ENCODE data around the gene OR5K2.

The OR5K2 gene

GRCh38 chr3:98513091-98513511, 15.6 kb downstream of the OR5K2 start:
- H3K9me3 ChIP-seq (ENCODE audit: insufficient read depth, low read depth, low read length) = no peaks in the 10 kb centered on the region
- H2AFZ ChIP-seq (ENCODE audit: low read length) = no peak overlapping the region
- no peaks in the 10 kb centered on the region for H3F3A ChIP-seq (ENCODE audit: low read depth)
- no peak overlapping the region for H3K9ac ChIP-seq (ENCODE audit: low read depth, low read length, poor library complexity, severe bottlenecking)
- no peaks in the 10 kb centered on the region for H3K9me2 ChIP-seq (replicated peaks; ENCODE audit: low read depth, low read length)
- no peak overlapping the region for H3K4me2 ChIP-seq (ENCODE audit: low read depth, low read length, poor library complexity, severe bottlenecking)
- no peak overlapping the region for H3K4me3 ChIP-seq (ENCODE audit: low read length, poor library complexity, severe bottlenecking)
- H4K20me1 ChIP-seq (ENCODE audit: insufficient read depth, low read length, poor library complexity, severe bottlenecking) = peaks cover 13% of the 10 kb centered on the region
- peaks cover 4% of the 10 kb centered on the region for H3K4me1 ChIP-seq (ENCODE audit: insufficient read depth, low read length, poor library complexity, severe bottlenecking)
- peaks cover 6% of the 10 kb centered on the region; the same call in 1 of the 2 replicates for H3K79me2 ChIP-seq (ENCODE audit: insufficient read depth, low read length)
- H3K36me3 ChIP-seq (ENCODE audit: insufficient read depth, low read length) = peaks cover 5% of the 10 kb centered on the region; the same call in 1 of the 2 replicates
- TF ChIP-seq CTCF (conservative IDR thresholded peaks at IDR 0.05; ENCODE audit: low read length) (no peak), EZH2phosphoT487 (IDR thresholded peaks at IDR 0.05; ENCODE audit: borderline replicate concordance) (no peak)
- H3K27me3 ChIP-seq (ENCODE audit: insufficient read depth, low read length, poor library complexity, severe bottlenecking) = no peaks in the 10 kb centered on the region

- no peak overlapping the region for H3K4me2 ChIP-seq (ENCODE audit: low read depth, low read length, poor library complexity, severe bottlenecking)
- no peaks in the 10 kb centered on the region for H3F3A ChIP-seq (ENCODE audit: low read depth)
- peaks cover 11% of the 10 kb centered on the region for H3K4me1 ChIP-seq (ENCODE audit: insufficient read depth, low read length, poor library complexity, severe bottlenecking)
- H3K9me3 ChIP-seq (ENCODE audit: insufficient read depth, low read depth, low read length) = no peaks in the 10 kb centered on the region
- no peaks in the 10 kb centered on the region for H3K27me3 ChIP-seq (ENCODE audit: insufficient read depth, low read length, poor library complexity, severe bottlenecking)
- H3K9ac ChIP-seq (ENCODE audit: low read depth, low read length, poor library complexity, severe bottlenecking) = no peak overlapping the region
- H2AFZ ChIP-seq (ENCODE audit: low read length) = no peak overlapping the region
- H3K9me2 ChIP-seq (replicated peaks; ENCODE audit: low read depth, low read length) = no peaks in the 10 kb centered on the region
- peaks cover 19% of the 10 kb centered on the region for H4K20me1 ChIP-seq (ENCODE audit: insufficient read depth, low read length, poor library complexity, severe bottlenecking)
- no peak for TF ChIP-seq EZH2phosphoT487 (IDR thresholded peaks at IDR 0.05; ENCODE audit: borderline replicate concordance)
- no peak for TF ChIP-seq CTCF (conservative IDR thresholded peaks at IDR 0.05; ENCODE audit: low read length)
- H3K79me2 ChIP-seq (ENCODE audit: insufficient read depth, low read length) = peaks cover 11% of the 10 kb centered on the region; the same call in 1 of the 2 replicates
- H3K4me3 ChIP-seq (ENCODE audit: low read length, poor library complexity, severe bottlenecking) = no peak overlapping the region
- H3K36me3 ChIP-seq (ENCODE audit: insufficient read depth, low read length) = peaks cover 5% of the 10 kb centered on the region; the same call in 1 of the 2 replicates
Observed at GRCh38 chr3:98513736-98514135, 16.3 kb downstream of the OR5K2 start.

GRCh38 chr3:98514948-98515347, 17.5 kb downstream of the OR5K2 start:
- H3K4me1 ChIP-seq (ENCODE audit: insufficient read depth, low read length, poor library complexity, severe bottlenecking) = peaks cover 22% of the 10 kb centered on the region
- H3K9me3 ChIP-seq (ENCODE audit: insufficient read depth, low read depth, low read length) = no peaks in the 10 kb centered on the region
- peaks cover 5% of the 10 kb centered on the region; the same call in 1 of the 2 replicates for H3K36me3 ChIP-seq (ENCODE audit: insufficient read depth, low read length)
- H3K9ac ChIP-seq (ENCODE audit: low read depth, low read length, poor library complexity, severe bottlenecking) = no peak overlapping the region
- H3K4me2 ChIP-seq (ENCODE audit: low read depth, low read length, poor library complexity, severe bottlenecking) = no peak overlapping the region
- H3F3A ChIP-seq (ENCODE audit: low read depth) = no peaks in the 10 kb centered on the region
- peaks cover 22% of the 10 kb centered on the region for H4K20me1 ChIP-seq (ENCODE audit: insufficient read depth, low read length, poor library complexity, severe bottlenecking)
- no peaks in the 10 kb centered on the region for H3K9me2 ChIP-seq (replicated peaks; ENCODE audit: low read depth, low read length)
- no peak overlapping the region for H3K4me3 ChIP-seq (ENCODE audit: low read length, poor library complexity, severe bottlenecking)
- no peak for TF ChIP-seq EZH2phosphoT487 (IDR thresholded peaks at IDR 0.05; ENCODE audit: borderline replicate concordance)
- no peak for TF ChIP-seq CTCF (conservative IDR thresholded peaks at IDR 0.05; ENCODE audit: low read length)
- no peak overlapping the region for H2AFZ ChIP-seq (ENCODE audit: low read length)
- peaks cover 24% of the 10 kb centered on the region for H3K79me2 ChIP-seq (ENCODE audit: insufficient read depth, low read length)
- H3K27me3 ChIP-seq (ENCODE audit: insufficient read depth, low read length, poor library complexity, severe bottlenecking) = no peaks in the 10 kb centered on the region

Data from Loucy (cell line).